ENCODE measurements around the gene CERS6.

CERS6 gene

DNA sequence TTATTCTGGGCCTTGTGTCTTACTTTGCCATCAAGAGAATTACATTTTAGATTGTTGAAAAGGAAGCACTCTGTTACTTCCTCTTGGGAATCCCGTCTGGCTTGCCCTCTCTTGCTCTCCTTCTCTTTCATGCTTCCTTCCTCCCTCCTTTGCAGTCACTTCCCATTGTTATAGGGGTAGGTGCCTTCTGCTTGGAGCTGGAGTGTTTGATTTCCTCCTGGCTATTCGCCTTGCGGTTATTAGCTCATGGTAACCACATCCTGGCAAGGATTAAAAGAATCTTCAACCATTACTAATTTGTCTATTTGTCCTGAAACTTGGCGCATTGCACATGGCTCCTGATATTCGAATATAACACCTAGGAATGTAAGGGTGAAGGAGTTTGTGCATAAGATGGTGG, 115.0 kb downstream of the CERS6 start:
- Mint-ChIP-seq H3K27ac (no peak overlapping the region), H3K4me3 (no peak overlapping the region), H3K4me1 (peaks cover 7% of the 10 kb centered on the region), H3K36me3 (no peaks in the 10 kb centered on the region), H3K9me3 (no peaks in the 10 kb centered on the region), H3K27me3 (no peaks in the 10 kb centered on the region)
- ATAC-seq: no peak

DNA sequence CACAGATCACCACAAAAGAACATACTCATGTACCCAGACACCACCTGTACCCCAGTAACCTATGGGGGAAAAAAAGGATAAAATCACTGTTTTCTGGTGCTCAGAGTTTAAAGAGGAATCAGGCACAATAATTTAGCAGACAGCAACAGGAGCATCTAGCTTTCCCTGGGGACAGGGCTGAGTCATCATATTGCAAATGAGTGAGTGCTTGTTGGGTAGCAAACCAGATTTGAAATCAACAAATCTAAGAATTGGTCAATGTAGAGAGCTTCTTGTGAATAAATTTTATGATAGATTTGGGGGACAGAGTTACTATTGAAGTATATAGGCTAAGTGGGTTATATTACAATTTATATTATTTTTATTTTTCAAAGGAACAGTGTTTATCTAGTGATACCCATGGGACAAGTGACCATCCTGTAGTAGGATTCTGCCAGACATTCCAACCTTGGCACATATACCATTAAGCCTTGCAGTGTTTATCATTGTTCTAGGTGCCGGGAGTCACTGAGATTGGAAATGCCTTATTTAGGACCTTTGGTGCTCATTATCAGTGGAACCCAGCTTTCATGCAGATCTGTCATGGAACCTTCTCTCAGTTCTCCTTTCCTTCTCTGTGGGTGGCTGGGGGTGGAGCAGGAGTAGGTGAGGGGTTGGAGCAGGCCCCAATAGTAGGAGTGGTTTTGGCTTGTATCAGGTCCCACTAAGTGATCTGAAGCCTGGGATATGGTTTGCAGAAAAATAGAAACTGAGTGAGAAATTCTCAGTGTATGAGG, 117.2 kb downstream of the CERS6 start:
- Mint-ChIP-seq H3K4me1 (peaks cover 7% of the 10 kb centered on the region), H3K4me3 (no peak overlapping the region), H3K36me3 (no peaks in the 10 kb centered on the region), H3K27ac (peak overlapping the region; percentile 6), H3K9me3 (no peaks in the 10 kb centered on the region), H3K27me3 (no peaks in the 10 kb centered on the region)
- ATAC-seq: no peak

GRCh38 chr2:168574856-168575630, 119.0 kb downstream of the CERS6 start:
- no peaks in the 10 kb centered on the region for H3K9me3 Mint-ChIP-seq
- no peak for ATAC-seq
- no peak overlapping the region for H3K4me3 Mint-ChIP-seq
- H3K36me3 Mint-ChIP-seq: peaks cover 5% of the 10 kb centered on the region
- no peak overlapping the region for H3K27ac Mint-ChIP-seq
- no peaks in the 10 kb centered on the region for H3K27me3 Mint-ChIP-seq
- peaks cover 7% of the 10 kb centered on the region for H3K4me1 Mint-ChIP-seq

GRCh38 chr2:168577885-168578284, 121.8 kb downstream of the CERS6 start:
- ATAC-seq: no peak
- no peaks in the 10 kb centered on the region for H3K9me3 Mint-ChIP-seq
- peaks cover 3% of the 10 kb centered on the region for H3K4me1 Mint-ChIP-seq
- peaks cover 6% of the 10 kb centered on the region for H3K36me3 Mint-ChIP-seq
- H3K27me3 Mint-ChIP-seq: no peaks in the 10 kb centered on the region
- H3K27ac Mint-ChIP-seq: no peak overlapping the region
- H3K4me3 Mint-ChIP-seq: no peak overlapping the region

GRCh38 chr2:168583064-168583709, 127.1 kb downstream of the CERS6 start:
- Mint-ChIP-seq H3K4me1 (no peaks in the 10 kb centered on the region), H3K4me3 (no peak overlapping the region)

DNA sequence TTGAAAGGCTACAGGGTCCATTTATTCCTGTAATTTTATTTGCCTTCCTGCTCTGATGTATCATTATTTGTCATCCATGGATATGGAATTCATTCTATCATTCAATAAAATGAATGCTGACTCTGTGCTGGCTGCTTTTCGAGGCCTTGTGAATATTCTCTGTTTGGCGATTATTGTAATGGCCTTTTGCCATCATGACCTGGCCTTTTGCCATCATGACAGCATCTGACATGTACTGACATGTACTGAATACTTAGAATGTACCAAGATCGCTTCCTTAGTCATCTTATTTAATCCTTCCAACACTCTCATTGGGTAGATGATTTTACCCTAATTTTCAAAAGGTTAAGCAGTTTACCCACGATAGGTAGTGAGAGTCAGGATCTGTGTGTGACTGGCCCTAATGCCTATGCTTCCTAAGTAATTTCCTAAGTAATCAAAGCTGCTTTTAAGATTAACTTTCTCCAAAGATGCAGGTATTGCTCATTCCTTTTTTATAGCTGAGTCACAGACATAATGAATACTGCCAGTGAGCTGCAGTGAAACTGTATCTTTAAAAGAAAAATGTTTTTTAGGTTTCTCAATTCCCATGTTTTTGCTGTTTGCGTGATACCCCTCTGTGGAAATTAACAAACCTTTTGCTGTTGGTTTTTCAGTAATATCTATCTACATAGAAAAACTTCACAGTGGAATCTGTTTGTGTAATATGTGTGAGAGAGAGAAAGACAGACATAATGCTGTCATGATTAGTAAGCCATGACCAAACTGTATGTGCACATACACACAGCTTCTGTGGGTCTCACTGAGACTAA, 127.8 kb downstream of the CERS6 start:
- ATAC-seq: no peak
- Mint-ChIP-seq H3K4me3 (no peak overlapping the region), H3K27me3 (no peaks in the 10 kb centered on the region), H3K36me3 (peaks cover 6% of the 10 kb centered on the region), H3K27ac (no peak overlapping the region), H3K4me1 (no peaks in the 10 kb centered on the region), H3K9me3 (no peaks in the 10 kb centered on the region)

More at GRCh38 chr2:168583064-168583709, 127.1 kb downstream of the CERS6 start:
- Mint-ChIP-seq H3K36me3 (peaks cover 6% of the 10 kb centered on the region), H3K27me3 (no peaks in the 10 kb centered on the region), H3K9me3 (no peaks in the 10 kb centered on the region), H3K27ac (no peak overlapping the region)
- ATAC-seq: no peak

DNA sequence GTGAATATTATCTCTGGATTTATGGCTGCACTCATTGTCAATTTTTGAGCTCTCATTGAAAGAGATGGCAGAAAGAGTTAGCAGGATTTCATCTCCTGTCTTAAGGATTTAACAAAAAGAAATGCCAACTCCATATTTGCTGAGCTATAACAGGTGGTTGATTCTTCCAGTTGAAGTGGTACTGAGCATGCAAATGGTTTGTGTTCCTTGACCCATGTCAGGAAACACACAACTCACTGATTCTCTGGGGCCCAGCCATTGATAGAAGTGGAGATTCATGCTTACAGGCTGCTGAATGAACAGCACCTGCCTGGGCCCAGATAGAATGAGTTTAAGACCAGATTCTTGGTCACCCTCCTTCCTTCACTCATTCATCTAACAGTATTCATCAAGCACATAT, 128.8 kb downstream of the CERS6 start:
- Mint-ChIP-seq H3K27ac (no peak overlapping the region), H3K4me1 (no peaks in the 10 kb centered on the region), H3K36me3 (peaks cover 2% of the 10 kb centered on the region), H3K4me3 (no peak overlapping the region), H3K9me3 (no peaks in the 10 kb centered on the region), H3K27me3 (no peaks in the 10 kb centered on the region)
- no peak for ATAC-seq

DNA sequence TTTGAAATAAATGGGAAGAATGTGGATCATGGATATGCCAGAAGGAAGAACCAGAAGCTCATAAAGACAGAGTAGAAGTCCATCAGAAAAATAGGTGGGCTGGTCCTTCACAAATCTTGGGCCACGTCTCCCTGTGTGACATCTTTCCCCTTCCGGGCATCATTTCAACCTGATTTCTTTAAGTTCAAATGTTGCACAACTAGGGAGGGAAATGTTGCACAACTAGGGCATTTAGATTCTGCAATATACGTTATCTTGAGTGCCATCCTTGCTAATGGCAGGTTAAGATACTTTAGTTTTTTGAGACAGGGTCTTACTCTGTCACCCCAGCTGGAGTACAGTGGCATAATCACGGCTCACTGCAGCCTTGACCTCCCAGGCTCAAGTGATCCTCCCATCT, 129.6 kb downstream of the CERS6 start:
- no peaks in the 10 kb centered on the region for H3K4me1 Mint-ChIP-seq
- ATAC-seq: no peak
- H3K27me3 Mint-ChIP-seq: no peaks in the 10 kb centered on the region

GRCh38 chr2:168587307-168587706, 131.2 kb downstream of the CERS6 start:
- no peak for ATAC-seq
- H3K9me3 Mint-ChIP-seq: peaks cover 2% of the 10 kb centered on the region
- H3K4me3 Mint-ChIP-seq: no peak overlapping the region
- no peak overlapping the region for H3K27ac Mint-ChIP-seq
- H3K36me3 Mint-ChIP-seq: no peaks in the 10 kb centered on the region
- H3K4me1 Mint-ChIP-seq: no peaks in the 10 kb centered on the region
- no peaks in the 10 kb centered on the region for H3K27me3 Mint-ChIP-seq

More for the DNA sequence above, 129.6 kb downstream of the CERS6 start:
- Mint-ChIP-seq H3K36me3 (no peaks in the 10 kb centered on the region), H3K4me3 (no peak overlapping the region), H3K27ac (no peak overlapping the region), H3K9me3 (no peaks in the 10 kb centered on the region)

- Mint-ChIP-seq H3K9me3 (peaks cover 2% of the 10 kb centered on the region), H3K27me3 (no peaks in the 10 kb centered on the region), H3K36me3 (no peaks in the 10 kb centered on the region), H3K27ac (no peak overlapping the region), H3K4me1 (peaks cover 2% of the 10 kb centered on the region), H3K4me3 (no peak overlapping the region)
- no peak for ATAC-seq
Measured at GRCh38 chr2:168589236-168590211, 133.5 kb downstream of the CERS6 start.

DNA sequence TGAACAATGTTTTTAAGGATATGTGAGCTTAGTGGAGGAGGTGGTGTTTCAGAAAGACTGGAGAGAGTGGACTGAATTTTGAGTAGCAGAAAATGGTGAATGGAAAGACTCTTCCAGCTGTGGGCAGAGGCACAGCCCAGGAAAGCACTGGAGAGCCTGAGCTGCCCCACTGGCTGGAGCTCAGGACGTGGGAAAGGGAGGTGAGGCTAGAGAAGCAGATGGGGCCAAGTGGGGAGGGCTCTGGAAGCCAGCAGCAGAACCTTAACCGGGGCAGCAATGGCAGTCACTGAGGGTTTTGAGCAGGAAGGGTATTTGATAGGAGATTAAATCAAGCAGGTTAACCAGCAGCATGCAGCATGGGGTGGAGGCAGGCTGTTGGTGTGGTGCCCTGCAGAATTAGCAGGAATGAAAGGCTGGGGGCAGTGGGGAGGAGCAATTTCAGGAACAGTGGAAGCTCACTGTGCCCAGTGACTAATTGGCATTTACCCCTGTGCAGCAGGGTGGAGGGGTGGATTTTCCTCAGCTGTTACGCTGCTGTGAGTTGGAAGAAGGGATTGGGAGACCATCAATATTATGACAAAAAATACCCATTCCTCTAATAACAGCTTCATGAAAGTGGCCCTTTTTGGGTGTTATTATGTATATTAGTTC, 136.2 kb downstream of the CERS6 start:
- H3K9me3 Mint-ChIP-seq: peaks cover 2% of the 10 kb centered on the region
- H3K27me3 Mint-ChIP-seq: no peaks in the 10 kb centered on the region
- H3K36me3 Mint-ChIP-seq: no peaks in the 10 kb centered on the region
- H3K4me3 Mint-ChIP-seq: no peak overlapping the region
- H3K4me1 Mint-ChIP-seq: peaks cover 7% of the 10 kb centered on the region
- no peak overlapping the region for H3K27ac Mint-ChIP-seq
- ATAC-seq: no peak

- peaks cover 7% of the 10 kb centered on the region for H3K4me1 Mint-ChIP-seq
- ATAC-seq: no peak
- H3K27me3 Mint-ChIP-seq: no peaks in the 10 kb centered on the region
- no peak overlapping the region for H3K4me3 Mint-ChIP-seq
- H3K36me3 Mint-ChIP-seq: no peaks in the 10 kb centered on the region
- H3K27ac Mint-ChIP-seq: no peak overlapping the region
- peaks cover 2% of the 10 kb centered on the region for H3K9me3 Mint-ChIP-seq
Measured at GRCh38 chr2:168593713-168594112, 137.6 kb downstream of the CERS6 start.

DNA sequence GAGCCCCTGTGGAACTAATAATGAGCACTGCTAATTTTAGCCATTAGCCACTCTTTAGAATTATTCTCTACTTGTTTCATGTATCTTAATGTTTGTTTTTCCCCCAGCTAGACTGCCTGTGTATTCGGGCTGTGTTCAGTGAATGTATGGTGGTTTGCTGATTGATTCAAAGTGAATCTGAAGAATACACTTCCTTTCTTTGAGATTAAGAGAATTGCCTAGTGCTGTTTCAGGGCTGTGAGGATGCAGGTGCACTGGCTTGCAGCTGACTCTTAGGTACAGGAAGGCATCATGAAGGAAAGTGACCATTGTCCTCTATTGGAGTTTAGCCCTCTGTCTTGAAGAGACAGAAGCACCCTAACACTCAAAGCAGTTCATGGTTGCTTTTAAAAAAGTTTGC, 138.7 kb downstream of the CERS6 start:
- H3K27me3 Mint-ChIP-seq: no peaks in the 10 kb centered on the region
- no peak for ATAC-seq
- no peak overlapping the region for H3K4me3 Mint-ChIP-seq
- peaks cover 14% of the 10 kb centered on the region for H3K4me1 Mint-ChIP-seq
- no peak overlapping the region for H3K27ac Mint-ChIP-seq
- no peaks in the 10 kb centered on the region for H3K36me3 Mint-ChIP-seq
- H3K9me3 Mint-ChIP-seq: peaks cover 2% of the 10 kb centered on the region
